ENCODE measurements around the gene HMCN1. TPM values are rescaled to one million over a fixed set of nuclear protein-coding genes. Genes with fewer than 3 reads are reported as not detected.

The HMCN1 gene
- total RNA-seq, 4 donors from 2014 or later: 3.3 to 8.9 (median 6.6) TPM

- no peaks in the 10 kb centered on the region for H3K36me3 ChIP-seq
- no peaks in the 10 kb centered on the region for H3K9me3 ChIP-seq
- DNase-seq: no peak
- TF ChIP-seq CTCF (IDR thresholded peaks at IDR 0.05): no peak
- no peak for TF ChIP-seq POLR2A (IDR thresholded peaks at IDR 0.05)
- no peaks in the 10 kb centered on the region for H3K27me3 ChIP-seq
- no peak overlapping the region for H3K4me3 ChIP-seq (replicated peaks in 1 of 3)
- WGBS, 2 donors: 58 to 76% methylated on average over 1 of the region's 1 CpG
- H3K27ac ChIP-seq: no peak overlapping the region
- intact Hi-C loops (cut with DNase I): no loop called here
- H3K4me1 ChIP-seq: peaks cover 11 to 16% of the 10 kb centered on the region in 2 donors
Observed at GRCh38 chr1:185971688-185972087, 237.5 kb downstream of the HMCN1 start.

- WGBS, 2 donors: 92 to 99% methylated on average over 3 of the region's 3 CpGs
- TF ChIP-seq CTCF (IDR thresholded peaks at IDR 0.05) (no peak), POLR2A (IDR thresholded peaks at IDR 0.05) (no peak)
- Histone ChIP-seq H3K4me1 (peaks cover 11 to 16% of the 10 kb centered on the region in 2 donors), H3K4me3 (replicated peaks in 1 of 3) (no peak overlapping the region), H3K9me3 (no peaks in the 10 kb centered on the region), H3K27me3 (no peaks in the 10 kb centered on the region), H3K36me3 (no peaks in the 10 kb centered on the region), H3K27ac (no peak overlapping the region)
- intact Hi-C loops (cut with DNase I): no loop called here
- DNase-seq: no peak
Observed at GRCh38 chr1:185972096-185972850, 238.1 kb downstream of the HMCN1 start.

- no peaks in the 10 kb centered on the region for H3K27me3 ChIP-seq
- WGBS, 2 donors: 29 to 33% methylated on average over 1 of the region's 1 CpG
Observed at GRCh38 chr1:185973645-185974044, 239.5 kb downstream of the HMCN1 start.

GRCh38 chr1:185974367-185975170, 240.4 kb downstream of the HMCN1 start:
- H3K4me3 ChIP-seq (replicated peaks in 1 of 3): no peak overlapping the region
- H3K27me3 ChIP-seq: no peaks in the 10 kb centered on the region
- no peak overlapping the region for H3K27ac ChIP-seq
- DNase-seq: no peak
- no peaks in the 10 kb centered on the region for H3K36me3 ChIP-seq
- TF ChIP-seq CTCF (IDR thresholded peaks at IDR 0.05) (no peak), POLR2A (IDR thresholded peaks at IDR 0.05) (no peak)
- intact Hi-C loops (cut with DNase I): no loop called here
- 58% methylated on average over 3 of the region's 3 CpGs for WGBS, 2 donors
- no peaks in the 10 kb centered on the region for H3K9me3 ChIP-seq
- peaks cover 11 to 16% of the 10 kb centered on the region in 2 donors for H3K4me1 ChIP-seq

More at GRCh38 chr1:185973645-185974044, 239.5 kb downstream of the HMCN1 start:
- H3K4me1 ChIP-seq: peaks cover 11 to 16% of the 10 kb centered on the region in 2 donors
- TF ChIP-seq POLR2A (IDR thresholded peaks at IDR 0.05) (no peak), CTCF (IDR thresholded peaks at IDR 0.05) (no peak)
- intact Hi-C loops (cut with DNase I): no loop called here
- no peaks in the 10 kb centered on the region for H3K36me3 ChIP-seq
- no peak for DNase-seq
- no peak overlapping the region for H3K4me3 ChIP-seq (replicated peaks in 1 of 3)
- no peak overlapping the region for H3K27ac ChIP-seq
- H3K9me3 ChIP-seq: no peaks in the 10 kb centered on the region

GRCh38 chr1:185980891-185981290, 246.7 kb downstream of the HMCN1 start:
- Histone ChIP-seq H3K4me1 (peaks cover 12 to 18% of the 10 kb centered on the region in 2 donors), H3K9me3 (no peaks in the 10 kb centered on the region), H3K27me3 (no peaks in the 10 kb centered on the region), H3K4me3 (replicated peaks in 1 of 3) (no peak overlapping the region), H3K36me3 (no peaks in the 10 kb centered on the region), H3K27ac (no peak overlapping the region)
- no peak for TF ChIP-seq CTCF (IDR thresholded peaks at IDR 0.05)
- TF ChIP-seq POLR2A (IDR thresholded peaks at IDR 0.05): no peak
- WGBS, 2 donors: 96 to 97% methylated on average over 1 of the region's 1 CpG
- no peak for DNase-seq
- intact Hi-C loops (cut with DNase I): no loop called here

Measured in thyroid gland (tissue), 4 donors.